ENCODE results near the gene CFAP141. TPM values are rescaled to one million over a fixed set of nuclear protein-coding genes. Genes with fewer than 3 reads are reported as not detected.
A peak's percentile ranks its signal among the peaks of the same experiment; 100 is the strongest.

CFAP141 gene
- total RNA-seq, 2 donors from 2014 or later, result not detected

DNA sequence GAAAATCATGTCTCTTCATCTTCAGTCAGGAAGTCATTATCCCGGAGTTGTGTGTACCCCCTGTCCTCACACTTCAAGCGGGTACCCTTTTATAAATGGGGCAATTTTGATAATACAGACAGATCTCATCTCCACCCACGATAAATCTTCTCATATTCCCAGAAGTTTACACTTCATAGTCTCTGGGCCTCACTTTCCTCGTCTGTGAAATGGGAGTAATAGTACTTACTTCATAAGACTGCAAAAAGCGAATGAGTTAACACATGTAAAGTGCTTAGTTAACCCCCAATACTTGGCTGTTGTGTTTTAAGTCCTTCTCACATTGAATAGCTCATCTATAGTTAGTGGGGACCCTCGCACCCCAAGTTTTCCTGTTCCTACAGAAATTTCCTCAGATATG is 52.1 kb downstream of the CFAP141 start:
- Histone ChIP-seq H3K27me3 (replicated peaks; ENCODE audit: insufficient read depth) (no peaks in the 10 kb centered on the region), H3K4me3 (no peak overlapping the region), H3K36me3 (peaks cover 6% of the 10 kb centered on the region), H3K27ac (peak overlapping the region; percentile 68 to 79), H3K9me3 (no peaks in the 10 kb centered on the region), H3K4me1 (ENCODE audit: control insufficient read depth in 1 of 2, low read depth in 2 of 2) (peaks cover 13 to 28% of the 10 kb centered on the region in 2 donors)
- ATAC-seq (ENCODE audit: insufficient number of reproducible peaks, low FRiP score, low read depth) (no peak), DNase-seq (ENCODE audit: low spot score) (no peak)
- TF ChIP-seq, protein P1, sequence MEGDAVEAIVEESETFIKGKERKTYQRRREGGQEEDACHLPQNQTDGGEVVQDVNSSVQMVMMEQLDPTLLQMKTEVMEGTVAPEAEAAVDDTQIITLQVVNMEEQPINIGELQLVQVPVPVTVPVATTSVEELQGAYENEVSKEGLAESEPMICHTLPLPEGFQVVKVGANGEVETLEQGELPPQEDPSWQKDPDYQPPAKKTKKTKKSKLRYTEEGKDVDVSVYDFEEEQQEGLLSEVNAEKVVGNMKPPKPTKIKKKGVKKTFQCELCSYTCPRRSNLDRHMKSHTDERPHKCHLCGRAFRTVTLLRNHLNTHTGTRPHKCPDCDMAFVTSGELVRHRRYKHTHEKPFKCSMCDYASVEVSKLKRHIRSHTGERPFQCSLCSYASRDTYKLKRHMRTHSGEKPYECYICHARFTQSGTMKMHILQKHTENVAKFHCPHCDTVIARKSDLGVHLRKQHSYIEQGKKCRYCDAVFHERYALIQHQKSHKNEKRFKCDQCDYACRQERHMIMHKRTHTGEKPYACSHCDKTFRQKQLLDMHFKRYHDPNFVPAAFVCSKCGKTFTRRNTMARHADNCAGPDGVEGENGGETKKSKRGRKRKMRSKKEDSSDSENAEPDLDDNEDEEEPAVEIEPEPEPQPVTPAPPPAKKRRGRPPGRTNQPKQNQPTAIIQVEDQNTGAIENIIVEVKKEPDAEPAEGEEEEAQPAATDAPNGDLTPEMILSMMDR (IDR thresholded peaks at IDR 0.05), result no peak

DNA sequence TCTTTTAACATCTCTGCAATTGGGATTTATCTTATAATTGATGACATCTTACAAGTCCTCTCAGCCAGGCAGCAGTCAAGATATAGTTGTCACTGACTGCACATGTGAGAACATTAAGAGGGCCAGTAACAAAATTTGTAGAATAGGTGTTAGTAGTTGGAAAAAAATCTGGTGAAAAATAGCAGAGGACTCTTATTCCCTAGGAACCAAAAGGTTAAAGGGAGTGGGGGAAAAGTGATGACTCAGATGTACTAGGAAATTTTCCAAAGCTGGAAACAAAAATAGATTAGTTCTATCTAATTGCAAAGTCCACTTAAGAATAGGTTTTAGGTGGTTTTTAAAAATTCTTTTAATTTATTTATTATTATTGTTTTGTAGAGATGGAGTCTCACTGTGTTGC is 54.8 kb downstream of the CFAP141 start:
- Histone ChIP-seq H3K27ac (peak overlapping the region in 1 of 2 donors; percentile 45), H3K4me3 (no peak overlapping the region), H3K4me1 (ENCODE audit: control insufficient read depth in 1 of 2, low read depth in 2 of 2) (peaks cover 10 to 24% of the 10 kb centered on the region in 2 donors), H3K9me3 (no peaks in the 10 kb centered on the region), H3K27me3 (replicated peaks; ENCODE audit: insufficient read depth) (no peaks in the 10 kb centered on the region), H3K36me3 (no peaks in the 10 kb centered on the region)
- DNase-seq (ENCODE audit: low spot score) (no peak), ATAC-seq (ENCODE audit: insufficient number of reproducible peaks, low FRiP score, low read depth) (no peak)
- TF ChIP-seq, protein P1 (IDR thresholded peaks at IDR 0.05), result no peak

Other genes starting within 250 kb of the CFAP141 start
- gene CRTC2, start 247.7 kb downstream of the CFAP141 start, total RNA-seq, result 10 to 100 TPM; 22.6 to 92.7 TPM
- 100 to 1,000 TPM; 102 to 136 TPM for gene SLC39A1, start 242.8 kb downstream of the CFAP141 start, total RNA-seq
- 10 to 100 TPM in 1 of 2 donors, 1 to 10 TPM in 1; 3.2 to 11.1 TPM for gene CREB3L4, start 238.4 kb downstream of the CFAP141 start, total RNA-seq
- gene JTB, start 228.7 kb downstream of the CFAP141 start, total RNA-seq, result 100 to 1,000 TPM; 184 to 266 TPM
- 10 to 100 TPM; 36.0 to 48.3 TPM for gene RAB13, start 220.0 kb downstream of the CFAP141 start, total RNA-seq
- gene RPS27, start 215.6 kb downstream of the CFAP141 start, total RNA-seq, result 1,000 to 10,000 TPM; 1,129 to 1,416 TPM
- gene NUP210L, start 51.3 kb downstream of the CFAP141 start, total RNA-seq, result under 1 TPM; 0.14 to 0.41 TPM
- 100 to 1,000 TPM; 146 to 331 TPM for gene TPM3, start 14.2 kb downstream of the CFAP141 start, total RNA-seq
- gene UBAP2L, start 14.6 kb upstream of the CFAP141 start, total RNA-seq, result 100 to 1,000 TPM in 1 of 2 donors, 10 to 100 TPM in 1; 92.1 to 119 TPM
- gene HAX1, start 66.3 kb upstream of the CFAP141 start, total RNA-seq, result 10 to 100 TPM; 82.4 to 91.4 TPM
- gene AQP10, start 114.8 kb upstream of the CFAP141 start, total RNA-seq, result not detected
- 100 to 1,000 TPM; 190 to 291 TPM for gene ATP8B2, start 119.2 kb upstream of the CFAP141 start, total RNA-seq
- gene IL6R, start 199.0 kb upstream of the CFAP141 start, total RNA-seq, result 10 to 100 TPM; 25.8 to 48.3 TPM